Raji (cell line): ENCODE results near the gene TXNRD1.

Experiments
- POLR2A ChIP-seq: IDR thresholded peaks from 2 replicates; pipeline ENCODE4 v1.6.1; 2011; ENCODE audit warnings: low read depth, low read length, control low read depth; ENCODE audit not compliant: insufficient read depth

The TXNRD1 gene

DNA sequence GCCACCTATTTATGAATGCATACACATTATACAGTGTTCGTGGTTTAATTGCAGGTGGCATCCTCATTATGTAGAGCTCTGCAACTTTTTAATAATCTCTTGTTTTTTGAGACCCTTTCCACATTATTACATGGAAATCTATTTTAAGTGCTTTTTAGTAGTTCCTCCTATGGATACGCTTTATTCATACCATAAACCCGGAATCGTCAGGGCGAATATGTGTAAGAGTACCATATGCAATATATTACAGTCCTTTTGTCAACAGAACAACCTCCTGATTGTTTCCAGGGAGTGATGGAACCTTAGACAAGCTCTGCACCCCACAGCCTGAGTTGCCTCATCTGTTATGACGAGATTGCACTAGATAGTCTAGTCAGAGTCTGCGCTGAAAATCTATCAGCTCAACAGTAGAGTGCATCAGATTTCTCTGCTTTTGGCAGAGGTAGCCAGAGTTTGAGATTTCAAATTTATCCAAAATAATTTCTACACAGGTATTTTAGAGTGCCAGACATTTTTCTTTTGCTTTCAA is 121.5 kb downstream of the TXNRD1 start:
- TF ChIP-seq POLR2A = no peak

DNA sequence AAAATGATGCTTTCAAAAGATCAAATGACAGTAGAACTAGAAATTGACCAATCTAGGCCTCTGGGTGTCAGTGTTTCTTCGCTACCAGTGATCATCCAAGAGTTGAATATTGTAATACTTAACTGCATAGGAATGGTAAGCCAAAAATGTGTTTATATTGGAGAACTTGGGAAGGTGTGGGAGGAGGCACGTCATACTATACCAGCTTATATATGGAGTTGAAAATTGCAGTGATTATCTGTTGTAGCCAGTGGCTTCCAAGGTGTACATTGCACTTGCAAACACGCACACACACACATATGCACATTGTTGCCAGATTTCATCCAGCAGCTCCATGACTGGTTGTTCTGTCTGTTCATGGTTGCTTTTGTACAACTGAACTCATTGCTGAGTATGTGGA is 124.1 kb downstream of the TXNRD1 start:
- no peak for TF ChIP-seq POLR2A

DNA sequence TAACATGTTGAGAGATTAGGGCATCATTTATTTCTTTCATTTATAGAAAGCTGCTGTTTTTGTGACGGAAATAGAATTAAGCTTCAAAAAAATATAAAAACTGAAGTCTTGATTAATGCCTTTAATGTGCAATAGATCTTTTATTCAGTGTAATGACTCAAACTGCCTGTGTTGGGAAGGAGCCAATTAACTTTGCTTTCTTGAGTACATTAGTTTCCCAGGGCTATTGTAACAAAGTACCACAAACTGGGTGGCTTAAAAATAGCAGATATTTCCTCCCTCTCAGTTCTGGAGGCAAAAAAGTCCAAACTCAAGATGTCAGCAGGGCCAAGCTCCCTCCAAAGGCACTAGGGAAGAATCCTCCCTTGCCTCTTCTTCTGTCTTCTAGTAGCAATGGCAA is 124.6 kb downstream of the TXNRD1 start:
- TF ChIP-seq POLR2A = no peak

DNA sequence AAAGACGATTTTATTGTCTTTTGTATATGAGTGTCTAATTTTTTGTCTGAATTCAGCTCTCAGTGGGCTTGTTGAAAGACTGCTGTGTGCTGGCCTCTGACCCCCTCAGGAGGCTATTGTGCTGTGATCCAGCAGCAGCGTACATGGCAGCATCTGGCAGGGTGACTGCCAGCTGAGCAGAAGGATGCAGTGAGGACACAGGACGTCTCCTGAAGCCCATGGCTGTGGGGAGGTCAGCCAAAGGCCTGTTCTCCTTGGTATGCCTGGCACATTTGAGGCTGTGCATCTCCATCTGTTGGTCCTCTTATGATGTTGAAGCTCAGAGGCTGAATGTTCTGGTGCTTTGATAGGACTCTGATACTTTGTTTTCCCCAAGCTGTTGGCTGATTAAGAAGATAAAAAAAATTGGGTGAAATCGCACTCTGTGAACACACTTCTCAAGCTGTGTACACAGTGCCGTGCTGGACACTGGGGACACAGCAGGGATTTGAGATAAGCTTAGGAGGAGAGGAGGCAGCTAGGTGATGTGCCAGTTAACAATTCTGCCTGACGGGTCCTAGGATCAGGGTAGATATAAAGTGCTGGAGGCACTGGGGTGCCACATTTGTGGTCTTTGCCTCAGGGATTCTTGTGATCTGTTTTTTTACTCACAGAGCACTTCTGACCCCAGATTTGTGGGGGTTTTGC is 125.5 kb downstream of the TXNRD1 start:
- TF ChIP-seq POLR2A = no peak

DNA sequence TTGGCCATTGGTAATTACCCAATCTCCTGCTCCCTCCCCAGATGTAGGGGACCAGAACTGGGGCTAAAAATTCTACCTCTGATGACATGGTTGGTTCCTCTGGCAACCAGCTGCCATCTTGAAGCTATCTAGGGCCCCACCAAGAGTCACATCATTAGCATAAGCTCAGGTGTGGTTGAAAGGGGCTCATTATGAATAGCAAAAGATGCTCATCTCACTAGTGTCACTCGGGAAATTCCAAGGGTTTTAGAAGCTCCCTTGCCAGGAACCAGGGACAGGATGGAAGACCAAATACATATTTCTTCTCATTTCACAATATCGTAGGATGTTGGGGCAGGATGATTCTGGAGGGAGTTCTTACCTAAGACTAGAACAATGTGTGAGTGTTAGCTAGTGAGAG is 126.6 kb downstream of the TXNRD1 start:
- no peak for TF ChIP-seq POLR2A

DNA sequence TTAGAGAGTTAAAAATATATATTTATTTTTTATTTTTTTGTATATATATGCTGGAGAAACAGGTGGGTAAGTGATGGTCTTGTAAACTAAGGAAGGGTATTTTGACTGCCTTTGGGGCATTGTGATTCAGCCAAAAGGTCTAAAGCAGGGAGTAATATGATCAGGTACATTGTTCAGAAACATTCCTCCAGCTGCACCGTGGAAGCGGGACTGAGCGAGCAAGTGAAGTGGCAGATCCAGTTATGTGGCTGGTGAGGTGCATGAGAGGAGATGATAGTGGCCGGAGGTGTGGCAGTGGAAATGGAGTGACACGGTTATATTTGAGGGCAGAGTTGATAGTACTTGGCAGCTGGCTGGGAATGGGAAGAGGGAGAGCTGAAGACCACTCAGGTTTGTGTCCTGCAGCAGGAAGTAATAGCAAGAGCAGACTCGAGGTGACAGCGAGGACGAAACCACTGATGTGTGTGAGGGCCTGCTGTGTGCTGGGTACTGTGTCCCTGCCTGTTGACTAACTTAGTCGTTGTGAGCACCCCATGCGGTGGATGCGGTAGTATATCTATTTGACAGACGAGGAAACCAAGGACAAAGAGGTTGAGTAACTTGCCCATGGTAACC is 127.2 kb downstream of the TXNRD1 start:
- no peak for TF ChIP-seq POLR2A

DNA sequence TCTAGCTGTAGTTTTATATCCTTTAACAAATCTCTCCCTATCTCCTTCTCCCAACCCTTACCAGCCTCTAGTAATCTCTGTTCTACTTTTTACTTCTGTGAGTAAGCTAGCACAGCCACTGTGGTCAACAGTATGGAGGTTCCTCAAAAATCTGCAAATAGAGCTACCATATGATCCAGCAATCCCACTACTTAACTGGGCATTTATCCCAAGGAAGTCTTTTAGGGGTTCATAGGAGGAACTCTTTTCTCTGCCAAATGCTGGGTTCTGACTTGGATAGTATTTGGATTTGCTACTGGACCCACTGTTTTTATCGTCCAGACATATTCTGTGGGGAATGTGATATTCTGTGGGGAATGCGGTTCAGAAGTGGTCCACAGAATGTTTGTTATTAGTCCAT is 129.1 kb downstream of the TXNRD1 start:
- TF ChIP-seq POLR2A = no peak

DNA sequence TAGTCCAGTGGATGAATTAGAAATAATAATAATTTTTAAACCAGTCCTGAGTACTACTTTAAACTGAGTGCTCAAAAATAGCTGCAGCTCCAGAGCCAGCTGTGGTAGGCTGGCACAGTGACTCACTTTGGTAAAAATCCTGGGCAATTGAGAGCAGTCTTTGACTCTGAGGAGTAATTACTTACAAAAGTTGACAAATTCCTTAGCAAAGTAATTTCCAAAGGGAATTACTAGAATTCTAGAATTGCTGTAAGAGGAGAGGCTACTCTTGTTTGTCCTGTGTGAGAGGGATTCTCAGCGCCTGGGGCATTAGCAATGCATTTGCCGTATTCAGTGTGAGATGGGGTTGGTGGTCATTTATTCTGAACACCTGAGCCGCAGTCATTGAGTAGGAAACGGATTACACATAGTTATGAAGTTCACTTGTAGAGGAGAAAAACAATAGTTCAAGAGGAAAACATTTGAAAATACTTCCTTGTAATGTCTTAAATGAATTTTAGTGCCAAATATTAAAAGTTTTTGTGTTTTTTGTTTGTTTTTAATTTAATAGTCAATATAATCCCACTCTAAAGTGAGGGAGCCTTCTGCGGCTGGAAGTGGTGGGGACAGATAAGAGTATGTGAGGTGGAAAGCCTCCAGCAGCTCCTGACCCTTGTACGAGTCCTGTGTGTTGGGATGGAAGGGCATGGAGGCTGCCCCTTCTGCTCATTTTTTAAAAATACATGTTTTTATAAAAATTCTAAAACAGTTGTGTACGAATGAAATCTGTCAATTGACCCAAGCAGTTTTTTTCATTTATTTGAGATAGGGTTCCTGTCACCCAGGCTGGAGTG is 129.9 kb downstream of the TXNRD1 start:
- no peak for TF ChIP-seq POLR2A

DNA sequence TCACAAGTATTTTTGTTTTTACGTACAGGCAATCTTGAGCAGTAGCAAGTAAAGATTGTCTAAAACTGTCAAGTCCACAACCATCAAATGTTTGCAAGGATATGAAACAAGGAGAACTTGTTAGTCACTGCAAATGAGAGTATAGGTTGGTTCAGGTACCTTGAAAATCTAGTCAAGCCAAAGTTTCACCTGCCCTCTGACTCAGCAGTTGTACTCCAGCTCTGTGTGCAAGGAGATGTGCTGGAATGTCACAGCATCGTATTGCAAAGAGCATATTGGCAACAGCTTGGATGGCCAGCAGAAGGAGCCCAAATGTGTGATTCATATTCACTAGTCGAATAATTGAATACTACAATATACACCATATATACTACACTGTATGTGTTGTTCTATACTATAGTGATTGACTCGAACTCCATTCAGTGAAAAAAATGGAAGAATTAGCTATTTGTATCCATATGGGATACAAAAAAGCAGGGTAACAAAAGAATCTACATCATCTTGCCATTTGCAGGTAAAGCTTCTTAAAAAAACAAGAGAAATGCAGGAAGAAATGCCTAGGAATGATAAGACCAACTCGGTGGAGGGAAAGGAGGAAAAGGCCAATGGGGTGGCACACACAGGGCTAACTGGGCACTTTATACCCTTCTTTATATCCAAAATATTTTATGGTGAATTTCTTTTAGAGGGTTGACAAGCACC is 131.9 kb downstream of the TXNRD1 start:
- TF ChIP-seq POLR2A = no peak

DNA sequence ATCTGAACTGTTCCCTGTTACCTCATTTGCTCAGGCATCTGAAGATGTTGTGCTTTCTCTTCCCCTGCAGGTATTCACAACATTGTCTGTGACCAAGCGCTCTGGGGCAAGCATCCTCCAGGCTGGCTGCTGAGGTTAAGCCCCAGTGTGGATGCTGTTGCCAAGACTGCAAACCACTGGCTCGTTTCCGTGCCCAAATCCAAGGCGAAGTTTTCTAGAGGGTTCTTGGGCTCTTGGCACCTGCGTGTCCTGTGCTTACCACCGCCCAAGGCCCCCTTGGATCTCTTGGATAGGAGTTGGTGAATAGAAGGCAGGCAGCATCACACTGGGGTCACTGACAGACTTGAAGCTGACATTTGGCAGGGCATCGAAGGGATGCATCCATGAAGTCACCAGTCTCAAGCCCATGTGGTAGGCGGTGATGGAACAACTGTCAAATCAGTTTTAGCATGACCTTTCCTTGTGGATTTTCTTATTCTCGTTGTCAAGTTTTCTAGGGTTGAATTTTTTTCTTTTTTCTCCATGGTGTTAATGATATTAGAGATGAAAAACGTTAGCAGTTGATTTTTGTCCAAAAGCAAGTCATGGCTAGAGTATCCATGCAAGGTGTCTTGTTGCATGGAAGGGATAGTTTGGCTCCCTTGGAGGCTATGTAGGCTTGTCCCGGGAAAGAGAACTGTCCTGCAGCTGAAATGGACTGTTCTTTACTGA is 132.9 kb downstream of the TXNRD1 start:
- TF ChIP-seq POLR2A = no peak

DNA sequence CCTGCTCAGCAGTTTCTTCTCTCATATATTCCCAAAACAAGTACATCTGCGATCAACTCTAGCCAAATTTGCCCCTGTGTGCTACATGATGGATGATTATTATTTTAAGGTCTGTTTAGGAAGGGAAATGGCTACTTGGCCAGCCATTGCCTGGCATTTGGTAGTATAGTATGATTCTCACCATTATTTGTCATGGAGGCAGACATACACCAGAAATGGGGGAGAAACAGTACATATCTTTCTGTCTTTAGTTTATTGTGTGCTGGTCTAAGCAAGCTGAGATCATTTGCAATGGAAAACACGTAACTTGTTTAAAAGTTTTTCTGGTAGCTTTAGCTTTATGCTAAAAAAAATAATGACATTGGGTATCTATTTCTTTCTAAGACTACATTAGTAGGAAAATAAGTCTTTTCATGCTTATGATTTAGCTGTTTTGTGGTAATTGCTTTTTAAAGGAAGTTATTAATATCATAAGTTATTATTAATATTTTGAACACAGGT is 133.5 kb downstream of the TXNRD1 start:
- TF ChIP-seq POLR2A = no peak

DNA sequence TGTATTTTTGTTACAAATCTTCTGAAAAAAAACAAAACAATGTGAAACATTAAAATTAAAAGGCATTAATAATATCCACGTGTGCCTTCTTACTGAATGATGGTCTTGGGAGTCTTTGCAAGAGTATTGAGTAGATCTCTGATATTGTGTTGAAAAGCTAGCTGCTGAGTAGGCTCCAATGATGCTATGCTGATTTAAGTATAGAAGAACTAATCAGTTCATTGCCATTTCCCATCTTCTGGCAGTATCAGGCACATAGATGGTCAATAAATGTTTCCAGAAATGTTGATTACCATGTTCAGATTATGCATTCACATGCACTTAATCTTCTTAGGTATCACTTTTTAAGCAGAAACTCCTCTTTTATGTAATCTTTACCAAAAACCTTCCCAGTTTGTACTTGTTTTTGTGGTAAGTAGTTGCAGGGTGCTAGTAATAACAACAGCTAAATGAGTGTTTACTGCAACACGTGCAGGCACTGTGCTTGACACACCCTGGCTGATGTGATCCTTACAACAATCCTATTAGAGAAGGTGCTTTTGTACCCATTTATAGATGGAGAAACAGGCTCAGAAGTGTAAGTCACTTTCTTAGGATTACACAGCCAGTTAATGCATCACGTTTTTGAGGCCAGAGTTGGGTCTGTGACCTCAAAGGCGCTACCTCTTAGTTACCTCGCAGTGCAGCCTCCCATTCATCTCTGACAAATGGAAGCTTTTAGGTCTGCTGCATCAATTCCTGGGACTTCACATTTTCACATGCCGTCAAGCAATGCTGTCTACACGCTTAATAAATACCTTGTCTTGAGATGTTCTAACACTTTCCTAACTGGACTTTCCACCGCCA is 134.9 kb downstream of the TXNRD1 start:
- TF ChIP-seq POLR2A = no peak
